DOHH2 (cell line): ENCODE results near the gene KCNQ1.

ENCODE experiments used
- EZH2phosphoT487 ChIP-seq: fragments of 200-600 bp; sonication (generic); IDR thresholded peaks from 2 replicates; pipeline ENCODE4 v1.6.1; 2017; ENCODE audit warnings: borderline replicate concordance, mild to moderate bottlenecking, antibody characterized with exemption, low read length, moderate library complexity, mixed read lengths
- TF ChIP-seq, protein P1 (sequence below): fragments of 200-600 bp; sonication (generic); IDR thresholded peaks from one replicate; pipeline ENCODE4 v1.5.1; 2014; ENCODE audit warnings: antibody characterized with exemption, mild to moderate bottlenecking, low read depth, low read length; ENCODE audit not compliant: poor library complexity, severe bottlenecking

DNA sequence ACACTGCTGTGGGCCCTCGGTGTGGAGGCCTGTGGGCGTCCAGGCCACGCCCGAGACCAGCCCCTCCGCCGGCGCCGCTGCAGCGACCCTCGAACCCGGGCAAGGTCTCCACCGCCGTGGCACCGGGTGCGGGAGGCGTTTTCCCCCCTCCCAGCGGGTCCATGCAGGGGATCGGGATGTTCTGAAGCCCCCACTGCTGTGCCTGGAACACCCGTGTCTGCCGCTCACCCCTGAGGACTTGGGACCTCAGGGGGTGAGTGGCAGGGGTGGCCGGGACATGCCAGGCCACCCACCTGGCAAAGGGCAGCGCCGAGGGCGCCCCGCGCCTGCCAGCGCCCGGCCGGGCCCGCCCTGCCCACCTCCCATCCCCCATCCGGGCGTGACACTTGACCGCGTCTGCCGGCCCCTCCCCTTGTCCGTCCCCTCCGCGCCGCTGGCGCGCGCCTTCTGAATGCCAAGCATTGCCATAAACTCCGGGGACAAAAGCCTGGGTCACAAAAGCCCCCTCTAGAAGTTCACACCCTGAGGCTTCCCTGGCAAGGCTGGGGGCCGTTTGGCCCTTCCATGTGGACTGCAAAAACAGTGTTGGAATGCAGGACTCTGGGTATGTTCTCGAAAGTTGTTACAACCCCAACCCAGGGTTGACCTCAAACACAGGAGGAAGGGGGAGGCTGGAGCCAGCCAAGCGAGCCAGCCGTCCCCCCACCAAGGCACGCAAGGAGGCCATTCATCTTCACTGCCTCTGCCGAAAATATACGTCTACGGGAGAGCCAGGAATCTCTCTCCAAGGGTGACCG, 255.8 kb downstream of the KCNQ1 start:
- TF ChIP-seq, protein P1, sequence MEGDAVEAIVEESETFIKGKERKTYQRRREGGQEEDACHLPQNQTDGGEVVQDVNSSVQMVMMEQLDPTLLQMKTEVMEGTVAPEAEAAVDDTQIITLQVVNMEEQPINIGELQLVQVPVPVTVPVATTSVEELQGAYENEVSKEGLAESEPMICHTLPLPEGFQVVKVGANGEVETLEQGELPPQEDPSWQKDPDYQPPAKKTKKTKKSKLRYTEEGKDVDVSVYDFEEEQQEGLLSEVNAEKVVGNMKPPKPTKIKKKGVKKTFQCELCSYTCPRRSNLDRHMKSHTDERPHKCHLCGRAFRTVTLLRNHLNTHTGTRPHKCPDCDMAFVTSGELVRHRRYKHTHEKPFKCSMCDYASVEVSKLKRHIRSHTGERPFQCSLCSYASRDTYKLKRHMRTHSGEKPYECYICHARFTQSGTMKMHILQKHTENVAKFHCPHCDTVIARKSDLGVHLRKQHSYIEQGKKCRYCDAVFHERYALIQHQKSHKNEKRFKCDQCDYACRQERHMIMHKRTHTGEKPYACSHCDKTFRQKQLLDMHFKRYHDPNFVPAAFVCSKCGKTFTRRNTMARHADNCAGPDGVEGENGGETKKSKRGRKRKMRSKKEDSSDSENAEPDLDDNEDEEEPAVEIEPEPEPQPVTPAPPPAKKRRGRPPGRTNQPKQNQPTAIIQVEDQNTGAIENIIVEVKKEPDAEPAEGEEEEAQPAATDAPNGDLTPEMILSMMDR = no peak
- no peak for TF ChIP-seq EZH2phosphoT487
